Measurements from ENCODE around the gene DLG5. TPM values are rescaled to one million over a fixed set of nuclear protein-coding genes. Genes with fewer than 3 reads are reported as not detected.

The DLG5 gene
- total RNA-seq, 2 donors from 2014 or later, result 26.1 to 47.5 TPM

- Histone ChIP-seq H3K27me3 (no peaks in the 10 kb centered on the region), H3K36me3 (no peaks in the 10 kb centered on the region), H3K9ac (ENCODE audit: low read depth in 2 of 2, low read length in 2 of 2) (no peak overlapping the region), H3K9me3 (no peaks in the 10 kb centered on the region), H3K4me1 (peaks cover 7% of the 10 kb centered on the region), H3K27ac (no peak overlapping the region), H3K4me3 (no peak overlapping the region)
- intact Hi-C loops (cut with DNase I), result no loop called here
- no peak for DNase-seq
- TF ChIP-seq CTCF (IDR thresholded peaks at IDR 0.05), result no peak
Measured at GRCh38 chr10:77896058-77896457, 30.5 kb downstream of the DLG5 start.

- Histone ChIP-seq H3K9me3 (no peaks in the 10 kb centered on the region), H3K36me3 (no peaks in the 10 kb centered on the region), H3K27me3 (no peaks in the 10 kb centered on the region), H3K4me1 (peaks cover 7% of the 10 kb centered on the region), H3K27ac (no peak overlapping the region), H3K4me3 (no peak overlapping the region), H3K9ac (ENCODE audit: low read depth in 2 of 2, low read length in 2 of 2) (no peak overlapping the region)
- TF ChIP-seq CTCF (IDR thresholded peaks at IDR 0.05), result no peak
- intact Hi-C loops (cut with DNase I), result no loop called here
- DNase-seq, result no peak
Measured at GRCh38 chr10:77894058-77894457, 32.5 kb downstream of the DLG5 start.

GRCh38 chr10:77893386-77893785, 33.2 kb downstream of the DLG5 start:
- no peaks in the 10 kb centered on the region for H3K36me3 ChIP-seq
- no peaks in the 10 kb centered on the region for H3K27me3 ChIP-seq
- intact Hi-C loops (cut with DNase I), result no loop called here
- H3K27ac ChIP-seq, result no peak overlapping the region
- peaks cover 3% of the 10 kb centered on the region for H3K4me1 ChIP-seq
- TF ChIP-seq CTCF (IDR thresholded peaks at IDR 0.05), result no peak
- H3K4me3 ChIP-seq, result no peak overlapping the region
- no peak for DNase-seq
- no peaks in the 10 kb centered on the region for H3K9me3 ChIP-seq
- no peak overlapping the region for H3K9ac ChIP-seq (ENCODE audit: low read depth in 2 of 2, low read length in 2 of 2)

GRCh38 chr10:77892761-77893160, 33.8 kb downstream of the DLG5 start:
- intact Hi-C loops (cut with DNase I), result no loop called here
- Histone ChIP-seq H3K27ac (no peak overlapping the region), H3K9ac (ENCODE audit: low read depth in 2 of 2, low read length in 2 of 2) (no peak overlapping the region), H3K9me3 (no peaks in the 10 kb centered on the region), H3K36me3 (no peaks in the 10 kb centered on the region), H3K27me3 (no peaks in the 10 kb centered on the region), H3K4me3 (no peak overlapping the region), H3K4me1 (peaks cover 6% of the 10 kb centered on the region)
- no peak for DNase-seq
- TF ChIP-seq CTCF (IDR thresholded peaks at IDR 0.05), result no peak

GRCh38 chr10:77892021-77892739, 34.4 kb downstream of the DLG5 start:
- Histone ChIP-seq H3K9ac (ENCODE audit: low read depth in 2 of 2, low read length in 2 of 2) (no peak overlapping the region), H3K4me1 (peaks cover 8% of the 10 kb centered on the region), H3K27me3 (no peaks in the 10 kb centered on the region), H3K36me3 (no peaks in the 10 kb centered on the region), H3K4me3 (no peak overlapping the region), H3K27ac (no peak overlapping the region), H3K9me3 (no peaks in the 10 kb centered on the region)
- TF ChIP-seq CTCF (IDR thresholded peaks at IDR 0.05), result no peak
- DNase-seq, result no peak
- intact Hi-C loops (cut with DNase I), result no loop called here
